GM21723 (cell line): ENCODE measurements around the gene ATF6B.
"Not testable (repeated sequence)": the region's sequence is repeated elsewhere in the genome, so short reads cannot be mapped to it uniquely, and the experiment has no call there.

Experiments used
- ATAC-seq: cut with Tn5 transposase; IDR thresholded peaks from one replicate; pipeline ENCODE4 v1.9.1; 2021; ENCODE audit warnings: mild to moderate bottlenecking, moderate library complexity; ENCODE audit not compliant: unreplicated experiment

The ATF6B gene

GRCh38 chr6:32083812-32084768 lies 44.0 kb downstream of the ATF6B start:
- no peak for ATAC-seq

- ATAC-seq = no peak
Measured at GRCh38 chr6:32082935-32083334, 45.1 kb downstream of the ATF6B start.

- no peak for ATAC-seq
Measured at GRCh38 chr6:32082478-32082877, 45.6 kb downstream of the ATF6B start.

GRCh38 chr6:32081168-32081990 lies 46.7 kb downstream of the ATF6B start:
- no peak for ATAC-seq

GRCh38 chr6:32079566-32080290 lies 48.3 kb downstream of the ATF6B start:
- no peak for ATAC-seq

- no peak for ATAC-seq
Measured at GRCh38 chr6:32076321-32076809, 51.7 kb downstream of the ATF6B start.

- no peak for ATAC-seq
Measured at GRCh38 chr6:32075781-32076180, 52.3 kb downstream of the ATF6B start.

GRCh38 chr6:32074996-32075532 lies 53.0 kb downstream of the ATF6B start:
- no peak for ATAC-seq

GRCh38 chr6:32073613-32074012 lies 54.4 kb downstream of the ATF6B start:
- ATAC-seq = no peak

- no peak for ATAC-seq
Measured at GRCh38 chr6:32073101-32073500, 54.9 kb downstream of the ATF6B start.

- no peak for ATAC-seq
Measured at GRCh38 chr6:32070814-32071543, 57.1 kb downstream of the ATF6B start.

- no peak for ATAC-seq
Measured at GRCh38 chr6:32069878-32070515, 58.0 kb downstream of the ATF6B start.

- ATAC-seq = no peak
Measured at GRCh38 chr6:32069460-32069859, 58.6 kb downstream of the ATF6B start.

- ATAC-seq = no peak
Measured at GRCh38 chr6:32068867-32069266, 59.2 kb downstream of the ATF6B start.

- not testable (repeated sequence) for ATAC-seq
Measured at GRCh38 chr6:32068315-32068714, 59.7 kb downstream of the ATF6B start.

GRCh38 chr6:32067521-32067920 lies 60.5 kb downstream of the ATF6B start:
- not testable (repeated sequence) for ATAC-seq
